ENCODE results near the gene BTBD6.

BTBD6 gene

DNA sequence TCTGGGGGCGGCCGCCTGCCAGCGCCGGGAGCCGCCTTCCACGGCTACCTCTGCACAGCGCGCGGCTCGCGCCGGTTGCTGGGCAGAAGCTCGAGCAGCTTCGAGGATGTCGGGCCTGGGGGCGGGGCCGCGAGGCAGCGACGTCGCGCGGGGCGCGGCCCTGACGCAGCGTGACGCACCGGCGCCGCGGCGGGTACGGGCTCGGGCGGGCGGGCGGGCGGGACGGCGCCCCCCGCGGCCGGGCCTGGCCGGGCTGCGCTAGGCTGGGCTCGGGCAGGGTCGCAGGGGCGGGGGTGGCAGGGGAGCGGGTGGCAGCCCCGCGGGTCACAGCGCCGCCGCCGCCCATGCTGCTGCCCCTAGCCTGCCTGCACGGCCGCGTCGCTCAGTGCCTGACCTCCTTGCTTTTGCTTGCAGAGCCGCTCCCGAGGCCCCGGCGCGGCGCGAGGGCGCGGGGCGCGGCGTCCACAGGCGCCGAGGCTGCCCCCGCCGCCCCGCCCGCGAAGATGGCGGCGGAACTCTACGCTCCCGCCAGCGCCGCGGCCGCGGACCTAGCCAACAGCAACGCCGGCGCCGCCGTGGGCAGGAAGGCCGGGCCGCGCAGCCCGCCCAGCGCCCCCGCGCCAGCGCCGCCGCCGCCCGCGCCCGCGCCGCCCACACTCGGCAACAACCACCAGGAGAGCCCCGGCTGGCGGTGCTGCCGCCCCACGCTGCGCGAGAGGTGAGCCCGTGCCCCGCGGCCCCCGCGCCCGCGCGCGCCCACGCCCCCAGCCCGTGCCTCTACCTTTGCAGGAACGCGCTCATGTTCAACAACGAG is at the start of gene BTBD6:
Gene BTBD6, plus strand, starts transcription at position 166 of the 814 bp plus-strand sequence. Its CDS starts 179 bp downstream, at position 345.
- DNase-seq, result peak; percentile 63

DNA sequence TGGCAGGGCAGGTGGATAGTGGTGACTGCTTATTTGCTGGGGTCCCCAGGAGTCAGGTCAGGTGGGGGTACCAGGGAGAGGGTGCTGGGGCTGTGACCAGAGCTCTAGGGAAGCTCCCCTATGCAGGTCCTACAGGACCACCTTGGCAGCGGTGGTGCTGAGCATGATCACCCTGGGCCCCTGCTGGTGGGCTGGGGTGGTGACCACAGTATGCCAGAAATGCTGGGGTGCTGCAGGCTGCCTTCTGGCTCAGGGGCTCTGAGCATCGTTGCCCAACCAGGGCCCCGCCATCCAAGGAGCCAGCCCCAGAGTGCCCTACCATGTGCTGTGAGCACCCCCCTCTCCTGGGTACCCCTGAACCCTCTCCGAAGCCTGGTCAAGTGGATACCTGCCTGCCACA is 49.7 kb upstream of the BTBD6 start:
- DNase-seq, result no peak

DNA sequence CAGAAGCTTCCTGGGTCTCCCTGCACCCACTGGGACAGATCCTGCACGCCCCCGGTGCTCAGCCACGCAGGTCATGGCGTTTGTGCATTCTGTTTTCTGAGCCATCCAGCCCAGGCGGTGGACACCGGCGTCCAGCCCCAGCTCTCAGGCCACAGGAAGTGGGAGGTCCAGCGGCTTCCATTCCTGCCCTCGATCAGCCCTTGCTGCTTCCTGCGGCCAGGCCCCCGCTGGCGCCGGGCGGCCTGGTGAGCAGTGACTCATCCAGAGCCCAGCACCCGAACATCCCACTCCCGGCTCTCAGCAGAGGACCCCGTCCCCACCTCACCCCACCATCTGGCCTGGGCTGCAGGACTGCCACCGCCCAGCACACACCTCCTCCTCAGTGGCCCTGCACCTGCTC is 49.2 kb upstream of the BTBD6 start:
- no peak for DNase-seq

DNA sequence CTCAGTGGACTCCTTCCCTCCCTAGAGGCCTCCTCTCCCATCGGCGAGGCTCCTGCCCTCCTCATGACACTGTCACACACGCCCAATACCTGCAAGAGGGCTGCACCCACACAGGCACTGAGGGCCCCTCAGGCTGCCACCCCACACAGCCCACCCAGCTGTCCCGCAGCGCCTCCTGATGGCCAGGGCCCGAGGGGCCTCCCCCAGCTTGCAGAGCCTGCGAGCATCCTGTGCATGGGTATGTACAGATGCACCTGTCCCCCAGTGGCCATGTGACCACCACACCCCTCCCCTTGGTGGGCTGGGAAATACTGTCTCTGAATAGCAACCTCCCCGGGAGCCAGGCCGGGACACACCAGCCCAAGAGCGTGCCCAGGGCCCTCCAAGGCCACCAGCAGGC is 48.3 kb upstream of the BTBD6 start:
- DNase-seq, result no peak

DNA sequence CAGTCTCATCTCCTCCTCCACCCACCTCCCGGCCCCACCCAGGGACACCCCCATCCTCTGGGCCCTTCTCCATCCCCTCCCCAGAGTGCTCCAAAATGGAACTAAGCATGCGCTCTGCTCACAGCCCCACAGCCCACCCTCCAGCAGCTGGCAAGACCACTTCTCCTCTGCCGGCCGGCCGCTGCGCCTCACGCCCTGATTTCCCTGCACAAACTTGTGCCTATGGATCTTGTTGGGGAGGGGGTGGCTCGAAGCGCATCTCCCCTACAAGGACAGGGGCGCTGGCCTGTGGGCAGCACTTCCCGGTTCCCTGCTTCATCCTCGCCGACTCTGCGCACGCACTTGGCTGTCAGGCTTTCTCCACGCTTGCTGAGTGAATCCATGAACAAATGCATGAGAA is 47.7 kb upstream of the BTBD6 start:
- no peak for DNase-seq

DNA sequence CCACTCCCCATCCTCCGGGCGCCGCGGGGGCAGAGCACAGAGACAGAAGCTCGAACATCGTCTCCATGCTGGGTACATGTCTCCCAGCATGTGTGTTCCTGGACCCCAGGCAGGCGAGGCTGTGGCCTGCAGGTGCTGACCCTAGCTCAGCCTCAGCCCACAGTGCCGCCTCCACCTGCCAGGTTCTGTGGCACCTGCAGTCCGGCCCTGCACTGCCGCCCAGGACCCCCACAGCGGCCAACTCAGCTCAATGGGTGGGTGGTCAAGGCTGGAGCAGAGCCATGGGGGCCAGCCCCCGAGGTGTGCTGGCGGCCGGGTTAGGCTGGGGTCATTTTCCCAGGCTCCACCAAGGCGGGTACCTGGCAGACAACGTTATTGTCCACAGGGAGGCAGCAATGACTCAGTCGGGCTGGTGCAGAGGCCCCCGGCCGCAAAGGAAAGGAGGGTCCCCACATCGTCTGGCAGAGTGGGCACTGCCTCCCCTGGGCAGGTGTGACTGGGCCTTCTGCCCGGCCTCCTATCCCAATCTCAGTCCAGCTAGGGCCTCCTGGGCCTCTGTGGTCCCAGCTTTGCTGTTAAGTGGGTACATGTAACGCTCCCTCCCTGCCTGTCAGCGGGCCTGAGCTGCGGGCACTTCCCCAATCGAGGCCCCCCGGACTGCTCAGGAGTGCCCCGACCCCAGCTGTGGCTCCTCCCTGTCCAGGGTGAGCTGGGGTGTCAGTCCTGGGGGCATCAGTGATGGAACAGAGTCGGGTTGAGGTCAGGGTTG is 47.0 kb upstream of the BTBD6 start:
- no peak for DNase-seq

DNA sequence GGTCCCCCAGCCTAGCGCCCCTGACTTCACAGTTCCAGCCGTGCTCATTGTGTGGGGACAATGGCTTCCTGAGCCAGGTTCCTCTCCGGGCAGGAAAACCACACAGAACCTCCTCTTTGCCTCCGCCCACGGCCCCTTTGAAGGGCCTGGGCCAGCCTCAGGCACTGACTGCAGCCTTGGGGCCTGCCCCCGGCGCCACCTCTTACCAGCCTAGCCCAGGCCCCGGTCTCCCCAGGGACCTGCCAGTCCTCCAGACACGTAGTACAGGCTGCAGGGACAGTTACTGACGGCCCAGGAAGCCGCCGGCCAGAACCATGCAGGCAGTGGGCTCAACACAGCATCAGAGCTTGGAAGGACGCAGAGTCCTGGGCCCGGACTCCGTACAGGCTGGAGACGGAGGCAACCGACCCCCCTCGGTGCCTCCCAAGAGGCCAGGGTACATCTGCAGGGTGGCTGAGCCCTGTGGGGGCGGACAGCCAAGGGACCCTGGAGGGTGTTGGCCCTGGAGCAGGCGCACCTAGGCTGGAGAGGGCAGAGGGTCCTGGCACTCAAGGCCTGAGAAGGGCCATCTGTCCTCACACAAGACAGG is 46.3 kb upstream of the BTBD6 start:
- DNase-seq, result no peak

GRCh38 chr14:105203057-105203531 is 45.2 kb upstream of the BTBD6 start:
- peak; percentile 61 for DNase-seq

DNA sequence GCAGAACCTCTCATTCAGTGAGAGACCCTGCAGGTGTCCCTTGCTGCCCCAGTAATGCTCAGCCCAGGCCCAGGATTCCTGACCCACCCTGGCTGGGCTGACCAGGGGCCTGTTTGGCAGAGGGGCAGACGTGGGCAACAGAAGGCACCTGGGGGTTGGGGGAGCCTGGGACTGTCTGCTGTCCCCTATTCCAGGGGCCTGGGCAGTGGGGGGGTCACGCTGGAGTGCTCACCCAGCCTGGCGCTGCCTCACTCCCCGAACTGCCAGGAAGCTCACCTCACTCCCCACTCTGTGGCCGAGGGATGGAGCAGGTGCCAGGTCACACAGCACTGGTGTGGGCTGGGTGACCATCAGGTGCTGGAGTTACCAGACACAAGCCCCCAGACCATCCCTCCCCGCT is 44.6 kb upstream of the BTBD6 start:
- no peak for DNase-seq

DNA sequence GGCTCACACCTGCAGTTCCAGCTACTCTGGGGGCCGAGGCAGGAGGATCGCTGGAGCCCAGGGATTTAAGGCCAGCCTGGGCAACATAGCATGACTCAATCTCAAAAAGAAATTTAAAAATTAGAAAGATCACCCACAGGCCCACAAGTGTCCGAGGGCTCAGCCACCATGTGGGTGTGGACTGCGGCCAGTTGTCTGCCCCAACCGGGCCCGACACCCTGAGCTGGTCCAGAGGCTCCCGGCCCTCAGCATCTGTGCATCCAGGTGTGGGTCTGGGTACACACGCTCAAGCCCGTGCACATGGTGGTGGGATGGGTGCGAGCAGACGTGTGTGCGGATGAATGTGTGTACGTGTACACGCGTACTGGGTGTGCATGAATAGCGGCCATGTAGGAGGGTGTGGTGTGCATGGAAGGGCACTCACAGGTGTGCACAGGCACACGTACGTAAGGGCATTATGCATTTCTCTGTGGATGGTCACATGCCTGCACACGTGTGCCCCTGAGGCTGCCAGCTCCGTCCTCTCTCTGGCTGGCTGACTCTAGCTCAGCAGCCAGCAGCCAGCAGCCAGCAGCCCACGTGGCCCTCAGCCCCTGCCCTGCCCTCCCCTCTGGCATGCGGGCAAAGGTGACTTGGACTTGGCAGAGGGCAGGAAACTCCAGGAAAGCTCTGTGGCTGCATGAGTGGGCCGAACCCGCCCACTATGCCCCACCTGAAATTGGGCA is 44.0 kb upstream of the BTBD6 start:
- no peak for DNase-seq

DNA sequence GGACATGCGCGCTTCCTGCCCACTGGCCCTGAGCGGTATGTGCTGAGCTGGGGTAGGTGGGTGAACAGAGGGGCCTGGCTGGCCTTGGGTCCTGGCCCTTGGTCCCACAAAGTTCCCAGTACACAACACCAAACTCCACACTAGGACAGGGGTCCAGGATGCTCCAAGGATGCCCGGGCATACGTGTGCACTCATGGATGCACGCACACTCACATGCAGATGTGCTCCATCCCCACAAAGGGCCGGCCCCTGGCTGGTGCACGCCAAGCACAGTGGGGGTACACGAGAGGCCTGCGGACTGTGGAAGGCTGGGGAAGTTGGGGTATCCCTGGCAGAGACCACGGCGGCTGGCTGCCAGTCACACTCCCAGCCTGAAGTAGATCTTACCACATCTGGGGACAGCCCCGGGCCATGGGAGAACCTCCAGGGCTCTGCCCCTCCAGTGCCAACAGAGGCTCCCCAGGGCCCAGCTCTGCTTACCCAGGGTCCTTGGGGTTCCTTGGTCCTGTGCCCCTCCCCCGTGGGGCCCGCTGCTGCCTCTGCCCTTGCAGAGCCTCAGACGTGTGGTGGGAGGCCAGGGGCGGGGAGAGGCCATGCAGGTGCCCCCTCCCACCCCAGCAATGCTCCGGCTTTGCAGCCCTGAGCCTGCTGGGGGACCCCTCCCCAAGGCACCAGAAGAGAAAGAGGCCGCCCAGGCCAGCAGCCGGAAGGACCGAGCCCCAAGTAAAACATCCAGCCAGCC is 43.2 kb upstream of the BTBD6 start:
- DNase-seq, result no peak

GRCh38 chr14:105205673-105206208 is 42.6 kb upstream of the BTBD6 start:
- DNase-seq, result no peak

GRCh38 chr14:105206873-105207272 is 41.5 kb upstream of the BTBD6 start:
- DNase-seq, result no peak

- DNase-seq, result no peak
Observed at GRCh38 chr14:105207460-105207901, 40.9 kb upstream of the BTBD6 start.

- no peak for DNase-seq
Observed at GRCh38 chr14:105207996-105208737, 40.2 kb upstream of the BTBD6 start.

- no peak for DNase-seq
Observed at GRCh38 chr14:105208738-105209075, 39.6 kb upstream of the BTBD6 start.

- DNase-seq, result no peak
Observed at GRCh38 chr14:105209091-105209490, 39.2 kb upstream of the BTBD6 start.

DNA sequence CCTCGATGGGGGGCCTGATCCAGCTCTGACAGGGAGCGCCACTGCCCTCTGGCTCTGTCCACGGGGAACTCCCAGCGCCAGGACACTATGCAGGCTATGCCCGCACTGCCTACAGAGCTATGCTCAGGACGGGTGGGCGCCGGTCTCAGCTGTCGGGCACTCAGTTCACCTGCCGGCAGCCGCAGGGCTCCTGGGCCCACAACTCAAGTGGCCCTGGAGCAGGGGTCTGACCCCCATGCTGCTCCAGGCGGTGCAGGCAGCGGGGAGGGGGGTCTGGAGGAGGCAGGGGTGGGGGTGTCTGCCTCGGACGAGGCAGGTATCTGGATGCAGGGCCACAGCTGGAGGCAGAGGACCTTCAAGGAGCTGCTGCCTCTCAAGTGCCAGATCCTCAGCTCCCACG is 38.7 kb upstream of the BTBD6 start:
- no peak for DNase-seq

DNA sequence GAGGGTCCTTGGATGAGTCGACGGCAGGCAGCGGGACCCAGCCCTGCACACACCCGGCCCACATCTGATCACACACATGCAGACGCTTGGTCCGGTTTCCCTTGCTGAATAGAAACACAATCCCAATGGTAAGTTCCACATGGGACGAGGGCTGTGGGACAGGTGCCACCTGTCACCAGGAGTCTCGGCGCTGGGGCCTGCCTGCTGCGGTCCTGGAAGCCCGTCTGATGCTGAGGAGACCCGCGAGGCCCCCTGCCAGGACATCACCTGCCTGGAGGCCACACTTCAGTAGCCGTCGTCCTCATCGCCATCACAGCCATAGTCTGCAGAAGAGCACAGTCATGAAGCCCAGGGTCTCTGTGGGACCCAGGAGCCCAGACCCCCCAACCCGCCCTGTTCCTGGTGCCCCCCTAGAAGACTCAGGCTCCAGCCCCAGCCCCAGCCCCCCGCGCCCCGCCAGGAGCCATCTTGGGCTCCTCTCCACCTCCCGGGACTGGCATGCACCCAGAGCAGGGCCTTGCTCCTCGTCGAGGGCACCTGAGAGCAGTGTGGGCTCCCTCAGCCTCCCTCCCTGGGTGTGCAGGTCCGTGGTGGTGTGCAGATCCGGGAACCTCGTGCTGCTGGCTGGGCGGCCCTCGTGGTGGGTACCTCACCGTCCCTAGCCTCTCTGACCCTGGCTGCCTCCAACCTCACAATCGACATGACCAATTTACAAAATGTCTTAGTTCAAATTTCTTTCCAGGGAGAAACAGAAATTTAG is 37.9 kb upstream of the BTBD6 start:
- DNase-seq, result no peak

GRCh38 chr14:105211086-105211757 is 37.1 kb upstream of the BTBD6 start:
- DNase-seq, result no peak
